Measurements from ENCODE around the gene SEMA4D. TPM values are rescaled to one million over a fixed set of nuclear protein-coding genes. Genes with fewer than 3 reads are reported as not detected.
A peak's percentile ranks its signal among the peaks of the same experiment; 100 is the strongest.

Gene SEMA4D
- total and polyA plus RNA-seq, 2 of the 13 experiments (the other 11 are each of a cell fraction or from before 2014, with no cell fraction given): 0.13 to 0.16 TPM

- no peak for TF ChIP-seq GLMP (CRISPR knock-in tag; IDR thresholded peaks at IDR 0.05; ENCODE audit: borderline replicate concordance)
Observed at GRCh38 chr9:89434636-89435035, 63.3 kb downstream of the SEMA4D start (continued).

GRCh38 chr9:89433826-89434225 lies 64.1 kb downstream of the SEMA4D start:
- no peaks in the 10 kb centered on the region for H3K4me1 ChIP-seq (ENCODE audit: insufficient read depth, low read length)
- no peaks in the 10 kb centered on the region for H3K79me2 ChIP-seq (ENCODE audit: insufficient read depth, low read length)
- intact Hi-C loops (cut with micrococcal nuclease; ENCODE audit: unreplicated experiment) (no loop called here), in situ Hi-C loops (cut with HindIII; ENCODE audit: extremely low pct_ligation_motif_present, low pct_unique_long_range_greater_than_20kb) (no loop called here)
- no peaks in the 10 kb centered on the region for H4K20me1 ChIP-seq (ENCODE audit: insufficient read depth, low read length)
- no peaks in the 10 kb centered on the region for H3K9me3 ChIP-seq (ENCODE audit: low read length)
- H2AFZ ChIP-seq (ENCODE audit: low read length): no peak overlapping the region
- H3K4me2 ChIP-seq (ENCODE audit: low read depth, low read length): no peak overlapping the region
- 100% methylated on average over 1 of the region's 11 CpGs for WGBS (ENCODE audit: low lambda C conversion rate)
- no peak overlapping the region for H3K4me3 ChIP-seq (replicated peaks in 1 of 3; ENCODE audit: insufficient read depth in 1 of 3, low read depth in 2 of 3, low read length in 3 of 3)
- no peaks in the 10 kb centered on the region; a peak in 1 of 5 replicates for H3K27me3 ChIP-seq (ENCODE audit: control insufficient read depth in 1 of 2, insufficient read depth in 2 of 2, low read length in 2 of 2)
- ChIA-PET CTCF (ENCODE audit: low intra/inter-chr PET ratio, low total read pairs) (no interaction called here), POLR2A (no interaction called here)
- H3K36me3 ChIP-seq (replicated peaks in 1 of 2; ENCODE audit: control insufficient read depth in 1 of 2, insufficient read depth in 2 of 2, low read length in 2 of 2): no peaks in the 10 kb centered on the region
- no peak for ATAC-seq
- no TSS peak for BruUV-seq (replicated peaks)
- no peak for DNase-seq (ENCODE audit: low spot score)
- H3K27ac ChIP-seq (ENCODE audit: extremely low read length, insufficient read depth, low read length): no peak overlapping the region
- no peak overlapping the region for H3K9ac ChIP-seq (ENCODE audit: insufficient read depth, low read depth, low read length)
- no peak for FAIRE-seq
- TF ChIP-seq SOX5 (CRISPR knock-in tag; IDR thresholded peaks at IDR 0.05; ENCODE audit: borderline replicate concordance) (no peak), PAWR (CRISPR knock-in tag; IDR thresholded peaks at IDR 0.05; ENCODE audit: borderline replicate concordance) (no peak), CREB1 (IDR thresholded peaks at IDR 0.05) (peak; percentile 38), CREB1 (CRISPR knock-in tag; IDR thresholded peaks at IDR 0.05) (no peak)

- Histone ChIP-seq H3K9ac (ENCODE audit: insufficient read depth, low read depth, low read length) (no peak overlapping the region), H3K79me2 (ENCODE audit: insufficient read depth, low read length) (no peaks in the 10 kb centered on the region), H3K27me3 (ENCODE audit: control insufficient read depth in 1 of 2, insufficient read depth in 2 of 2, low read length in 2 of 2) (no peaks in the 10 kb centered on the region; a peak in 1 of 5 replicates), H2AFZ (ENCODE audit: low read length) (no peak overlapping the region), H3K4me2 (ENCODE audit: low read depth, low read length) (no peak overlapping the region), H3K4me3 (replicated peaks in 1 of 3; ENCODE audit: insufficient read depth in 1 of 3, low read depth in 2 of 3, low read length in 3 of 3) (no peak overlapping the region), H3K4me1 (ENCODE audit: insufficient read depth, low read length) (peaks cover 3% of the 10 kb centered on the region), H3K27ac (ENCODE audit: extremely low read length, insufficient read depth, low read length) (no peak overlapping the region), H3K36me3 (replicated peaks in 1 of 2; ENCODE audit: control insufficient read depth in 1 of 2, insufficient read depth in 2 of 2, low read length in 2 of 2) (no peaks in the 10 kb centered on the region), H4K20me1 (ENCODE audit: insufficient read depth, low read length) (no peaks in the 10 kb centered on the region), H3K9me3 (ENCODE audit: low read length) (no peaks in the 10 kb centered on the region)
- ChIA-PET CTCF (ENCODE audit: low intra/inter-chr PET ratio, low total read pairs) (no interaction called here), POLR2A (no interaction called here)
- ATAC-seq (no peak), FAIRE-seq (no peak), DNase-seq (ENCODE audit: low spot score) (no peak)
- in situ Hi-C loops (cut with HindIII; ENCODE audit: extremely low pct_ligation_motif_present, low pct_unique_long_range_greater_than_20kb): no loop called here
- BruUV-seq (replicated peaks): no TSS peak
- WGBS (ENCODE audit: low lambda C conversion rate): 13% methylated on average over 3 of the region's 13 CpGs
- intact Hi-C loops (cut with micrococcal nuclease; ENCODE audit: unreplicated experiment): no loop called here
- TF ChIP-seq ZEB1 (IDR thresholded peaks at IDR 0.05; ENCODE audit: insufficient replicate concordance, low read depth): no peak
- TF ChIP-seq ESRRA (CRISPR knock-in tag; IDR thresholded peaks at IDR 0.05; ENCODE audit: low read depth): no peak
- no peak for TF ChIP-seq RBM39 (IDR thresholded peaks at IDR 0.05; ENCODE audit: low read depth, low read length, poor library complexity, severe bottlenecking)
- TF ChIP-seq FOSL2 (CRISPR knock-in tag; IDR thresholded peaks at IDR 0.05): no peak
- no peak for TF ChIP-seq ZNF720 (CRISPR knock-in tag; IDR thresholded peaks at IDR 0.05)
- TF ChIP-seq E2F2 (CRISPR knock-in tag; IDR thresholded peaks at IDR 0.05; ENCODE audit: borderline replicate concordance): no peak
- no peak for TF ChIP-seq GMEB2 (CRISPR knock-in tag; IDR thresholded peaks at IDR 0.05; ENCODE audit: low read depth)
- no peak for TF ChIP-seq BHLHE40 (IDR thresholded peaks at IDR 0.05; ENCODE audit: low read length)
- no peak for TF ChIP-seq ZNF33A (CRISPR knock-in tag; IDR thresholded peaks at IDR 0.05; ENCODE audit: borderline replicate concordance)
- TF ChIP-seq ZKSCAN5 (CRISPR knock-in tag; IDR thresholded peaks at IDR 0.05): no peak
Observed at GRCh38 chr9:89432986-89433530, 64.9 kb downstream of the SEMA4D start.
